Transverse colon (tissue), 4 donors: Measurements from ENCODE around the gene PHACTR3. TPM values are rescaled to one million over a fixed set of nuclear protein-coding genes. Genes with fewer than 3 reads are reported as not detected.

Experiments used
- DNase-seq: peaks from one replicate; pipeline ENCODE4 v3.0.0-alpha.2; 2019
- H3K27ac ChIP-seq, 4 donors: fragments of 200-600 bp; sonication (generic); 2 replicates each; pipeline ENCODE4 v1.5.1; 2016 to 2018; ENCODE audit warnings: inconsistent platforms in 4 of 4
- H3K27me3 ChIP-seq: fragments of 200-600 bp; sonication (generic); 2 replicates; pipeline ENCODE4 v1.5.1; 2017; ENCODE audit warnings: inconsistent platforms
- H3K36me3 ChIP-seq, 4 donors: fragments of 200-600 bp; sonication (generic); 2 replicates each; pipeline ENCODE4 v1.5.1; 2017 to 2019; ENCODE audit warnings: inconsistent platforms in 4 of 4
- H3K4me1 ChIP-seq, 4 donors: fragments of 200-600 bp; sonication (generic); 2 replicates each; pipeline ENCODE4 v1.5.1; 2017 to 2020; ENCODE audit warnings: inconsistent platforms in 4 of 4
- H3K4me3 ChIP-seq, 4 donors: fragments of 200-600 bp; sonication (generic); 1 replicate in 1 of 4; 2 replicates in 3 of 4; pipeline versions ENCODE4 v1.5.1 to v1.6.1; 2017 to 2019; ENCODE audit warnings: inconsistent platforms in 4 of 4
- H3K9me3 ChIP-seq, 2 donors: fragments of 200-600 bp; sonication (generic); 2 replicates each; pipeline ENCODE4 v1.5.1; 2017 to 2019; ENCODE audit warnings: inconsistent platforms in 2 of 2
- CTCF ChIP-seq, 5 experiments: fragments of 200-600 bp in 3 of 5; fragments of 450-650 bp in 2 of 5; sonication (generic) in 3 of 5; IDR thresholded peaks; 1 replicate in 2 of 5; 2 replicates in 3 of 5; pipeline ENCODE4 v1.5.1; 2016 to 2017; ENCODE audit warnings: antibody characterized with exemption in 5 of 5, inconsistent platforms in 3 of 5, mild to moderate bottlenecking in 2 of 5, moderate library complexity in 1 of 5
- EP300 ChIP-seq: sonication (generic); formaldehyde crosslinking; IDR thresholded peaks from one replicate; pipeline ENCODE4 v1.6.1; 2017; ENCODE audit warnings: antibody characterized with exemption, low read depth
- POLR2A ChIP-seq: fragments of 450-650 bp; IDR thresholded peaks from one replicate; pipeline ENCODE4 v1.6.1; 2016; ENCODE audit warnings: antibody characterized with exemption, mild to moderate bottlenecking, moderate library complexity
- POLR2AphosphoS5 ChIP-seq, 3 donors: sonication (generic); formaldehyde crosslinking; IDR thresholded peaks; one replicate each; pipeline ENCODE4 v1.6.1; 2016; ENCODE audit warnings: antibody characterized with exemption in 3 of 3
- WGBS, 2 donors: methylation state at CpG; one replicate each; pipeline ENCODE4 v1.1.5; 2018; ENCODE audit warnings: low coverage in 1 of 2; 5-methylcytosine and 5-hydroxymethylcytosine counted together
- in situ Hi-C, 4 donors: fragments of 200-750 bp; cut with MboI; loops; one replicate each; pipeline versions ENCODE4 v1.15.0 to v1.15.1; 2017; ENCODE audit warnings: low sequenced_read_pairs in 3 of 4, low pct_ligation_motif_present in 1 of 4, low pct_unique_long_range_greater_than_20kb in 1 of 4
- intact Hi-C: fragments of 100-400 bp; cut with DNase I; formaldehyde crosslinking; loops from one replicate; pipeline ENCODE4 v1.15.1; 2023; ENCODE audit warnings: low total_unique reads
- total RNA-seq, 4 donors: library from RNA; depleted of rRNA; stranded (reverse); fragments of >200 nt; gene quantifications; one replicate each; pipeline ENCODE4 v1.1.0, GENCODE V29; 2016

Gene PHACTR3
- total RNA-seq, 4 donors from 2014 or later = 1.6 to 7.1 (median 5.6) TPM

GRCh38 chr20:59736366-59736765 lies 132.0 kb downstream of the PHACTR3 start:
- intact Hi-C loops (no loop called here), in situ Hi-C loops (no loop called here)
- no peaks in the 10 kb centered on the region for H3K27me3 ChIP-seq
- H3K36me3 ChIP-seq = no peaks in the 10 kb centered on the region
- H3K4me3 ChIP-seq = no peak overlapping the region
- no peaks in the 10 kb centered on the region for H3K9me3 ChIP-seq
- DNase-seq = no peak
- TF ChIP-seq EP300 (no peak), POLR2AphosphoS5 (IDR thresholded peaks at IDR 0.05) (no peak), CTCF (IDR thresholded peaks at IDR 0.05) (no peak), POLR2A (no peak)
- WGBS, 2 donors = 58% methylated on average over 10 of the region's 10 CpGs; no CpG with 5 or more reads in 1 of the 2 donors
- H3K4me1 ChIP-seq = no peaks in the 10 kb centered on the region
- H3K27ac ChIP-seq = no peak overlapping the region

GRCh38 chr20:59737073-59737666 lies 132.8 kb downstream of the PHACTR3 start:
- no peaks in the 10 kb centered on the region for H3K27me3 ChIP-seq
- intact Hi-C loops = no loop called here
- in situ Hi-C loops = no loop called here
- H3K4me1 ChIP-seq = no peaks in the 10 kb centered on the region
- H3K4me3 ChIP-seq = no peak overlapping the region
- WGBS, 2 donors = 69 to 81% methylated on average over 5 to 16 of the region's 16 CpGs
- H3K9me3 ChIP-seq = no peaks in the 10 kb centered on the region
- H3K36me3 ChIP-seq = no peaks in the 10 kb centered on the region
- TF ChIP-seq CTCF (IDR thresholded peaks at IDR 0.05) = no peak
- no peak for TF ChIP-seq EP300
- no peak for TF ChIP-seq POLR2AphosphoS5 (IDR thresholded peaks at IDR 0.05)
- no peak for TF ChIP-seq POLR2A
- no peak overlapping the region for H3K27ac ChIP-seq
- no peak for DNase-seq

- TF ChIP-seq EP300 (no peak), POLR2AphosphoS5 (IDR thresholded peaks at IDR 0.05) (no peak), CTCF (IDR thresholded peaks at IDR 0.05) (no peak), POLR2A (no peak)
- in situ Hi-C loops = no loop called here
- Histone ChIP-seq H3K9me3 (no peaks in the 10 kb centered on the region), H3K36me3 (no peaks in the 10 kb centered on the region), H3K27me3 (no peaks in the 10 kb centered on the region), H3K4me3 (no peak overlapping the region), H3K4me1 (no peaks in the 10 kb centered on the region), H3K27ac (no peak overlapping the region)
- 70% methylated on average over 4 of the region's 4 CpGs; no CpG with 5 or more reads in 1 of the 2 donors for WGBS, 2 donors
- no peak for DNase-seq
- intact Hi-C loops = no loop called here
These were observed 133.5 kb downstream of the PHACTR3 start for GRCh38 chr20:59737816-59738215.

- WGBS, 2 donors = 49% methylated on average over 4 of the region's 4 CpGs; no CpG with 5 or more reads in 1 of the 2 donors
- intact Hi-C loops = no loop called here
- no peak for DNase-seq
- Histone ChIP-seq H3K4me3 (no peak overlapping the region), H3K4me1 (no peaks in the 10 kb centered on the region), H3K27me3 (no peaks in the 10 kb centered on the region), H3K36me3 (no peaks in the 10 kb centered on the region), H3K27ac (no peak overlapping the region), H3K9me3 (no peaks in the 10 kb centered on the region)
- no peak for TF ChIP-seq POLR2A
- TF ChIP-seq POLR2AphosphoS5 (IDR thresholded peaks at IDR 0.05) = no peak
- TF ChIP-seq CTCF (IDR thresholded peaks at IDR 0.05) = no peak
- TF ChIP-seq EP300 = no peak
- in situ Hi-C loops = no loop called here
These were observed 134.5 kb downstream of the PHACTR3 start for GRCh38 chr20:59738851-59739250.
